Calu3 (cell line): Measurements from ENCODE around the gene PLXNA2. TPM values are rescaled to one million over a fixed set of nuclear protein-coding genes. Genes with fewer than 3 reads are reported as not detected.

ENCODE experiments used
- BruUV-seq: library from RNA; stranded (reverse); fragments of 400-500 nt; replicated peaks from 2 replicates; lab custom pipeline; 2021; lab: Mats Ljungman, UMichigan
- CTCF ChIA-PET: fragments of 300-600 bp; sonication (Branson Sonifier 250); formaldehyde crosslinking; loops from one replicate; lab custom pipeline; 2022; ENCODE audit warnings: antibody characterized with exemption; lab: Charles Lee
- DNase-seq: peaks from one replicate; pipeline ENCODE4 v3.0.0; 2022
- H3K27ac Mint-ChIP-seq: one replicate; pipeline ENCODE4 v1.8.0; 2022; ENCODE audit warnings: mixed read lengths; ENCODE audit not compliant: unreplicated experiment
- H3K27me3 Mint-ChIP-seq: one replicate; pipeline ENCODE4 v1.8.0; 2022; ENCODE audit warnings: mixed read lengths; ENCODE audit not compliant: unreplicated experiment
- H3K36me3 Mint-ChIP-seq: one replicate; pipeline ENCODE4 v1.8.0; 2022; ENCODE audit warnings: mild to moderate bottlenecking, moderate library complexity, mixed read lengths; ENCODE audit not compliant: insufficient read depth, unreplicated experiment
- H3K4me1 Mint-ChIP-seq: one replicate; pipeline ENCODE4 v1.8.0; 2022; ENCODE audit warnings: mild to moderate bottlenecking, low read depth, mixed read lengths; ENCODE audit not compliant: unreplicated experiment
- H3K4me3 Mint-ChIP-seq: one replicate; pipeline ENCODE4 v1.8.0; 2022; ENCODE audit warnings: mild to moderate bottlenecking, low read depth, moderate library complexity, mixed read lengths; ENCODE audit not compliant: unreplicated experiment
- H3K9me3 Mint-ChIP-seq: one replicate; pipeline ENCODE4 v1.8.0; 2022; ENCODE audit warnings: low read depth, mixed read lengths; ENCODE audit not compliant: unreplicated experiment
- CTCF ChIP-seq: fragments of 200-600 bp; IDR thresholded peaks from one replicate; pipeline ENCODE4 v1.8.0; 2022; ENCODE audit warnings: antibody characterized with exemption; ENCODE audit not compliant: unreplicated experiment
- intact Hi-C: fragments of 100-400 bp; cut with micrococcal nuclease; formaldehyde crosslinking; loops from one replicate; pipeline ENCODE4 v1.10.0; 2022; ENCODE audit not compliant: unreplicated experiment
- total RNA-seq: library from RNA; stranded (reverse); gene quantifications from 2 replicates; pipeline ENCODE4 v1.2.3, GENCODE V29; 2022

The PLXNA2 gene
- total RNA-seq, 1 experiment from 2014 or later: 16.2 TPM

- H3K27me3 Mint-ChIP-seq: peaks cover 95% of the 10 kb centered on the region
- no peaks in the 10 kb centered on the region for H3K9me3 Mint-ChIP-seq
- no peaks in the 10 kb centered on the region for H3K4me1 Mint-ChIP-seq
- intact Hi-C loops: no loop called here
- no peak overlapping the region for H3K27ac Mint-ChIP-seq
- no peak for DNase-seq
- H3K36me3 Mint-ChIP-seq: no peaks in the 10 kb centered on the region
- H3K4me3 Mint-ChIP-seq: no peak overlapping the region
- CTCF ChIA-PET: no interaction called here
- BruUV-seq: no TSS peak
- no peak for TF ChIP-seq CTCF
Measured at GRCh38 chr1:208273386-208274017, 29.3 kb upstream of the PLXNA2 start.

- CTCF ChIA-PET: no interaction called here
- intact Hi-C loops: no loop called here
- Mint-ChIP-seq H3K36me3 (no peaks in the 10 kb centered on the region), H3K4me1 (no peaks in the 10 kb centered on the region), H3K9me3 (no peaks in the 10 kb centered on the region), H3K27me3 (peaks cover 95% of the 10 kb centered on the region), H3K27ac (no peak overlapping the region), H3K4me3 (no peak overlapping the region)
- no peak for DNase-seq
- no TSS peak for BruUV-seq
- TF ChIP-seq CTCF: no peak
Measured at GRCh38 chr1:208272713-208273112, 28.5 kb upstream of the PLXNA2 start.

- CTCF ChIA-PET: no interaction called here
- no peak for DNase-seq
- TF ChIP-seq CTCF: no peak
- Mint-ChIP-seq H3K4me3 (no peak overlapping the region), H3K36me3 (no peaks in the 10 kb centered on the region), H3K27me3 (peaks cover 95% of the 10 kb centered on the region), H3K9me3 (no peaks in the 10 kb centered on the region), H3K27ac (no peak overlapping the region), H3K4me1 (no peaks in the 10 kb centered on the region)
- intact Hi-C loops: no loop called here
- no TSS peak for BruUV-seq
Measured at GRCh38 chr1:208272311-208272710, 28.1 kb upstream of the PLXNA2 start.

GRCh38 chr1:208271236-208271635 is 27.1 kb upstream of the PLXNA2 start:
- H3K27ac Mint-ChIP-seq: no peak overlapping the region
- H3K9me3 Mint-ChIP-seq: no peaks in the 10 kb centered on the region
- no peak for TF ChIP-seq CTCF
- H3K4me3 Mint-ChIP-seq: no peak overlapping the region
- CTCF ChIA-PET: no interaction called here
- no TSS peak for BruUV-seq
- no peaks in the 10 kb centered on the region for H3K4me1 Mint-ChIP-seq
- no peaks in the 10 kb centered on the region for H3K36me3 Mint-ChIP-seq
- H3K27me3 Mint-ChIP-seq: peaks cover 95% of the 10 kb centered on the region
- no peak for DNase-seq
- intact Hi-C loops: no loop called here
